Sigmoid colon (tissue), 7 donors: ENCODE data around the gene ARHGEF11. TPM values are rescaled to one million over a fixed set of nuclear protein-coding genes. Genes with fewer than 3 reads are reported as not detected.

Experiments
- DNase-seq: peaks from one replicate; pipeline ENCODE4 v3.0.0-alpha.2; 2019
- H3K27ac ChIP-seq, 4 donors: fragments of 200-600 bp; sonication (generic); one replicate each; pipeline ENCODE4 v1.5.1; 2016 to 2019; ENCODE audit warnings: mild to moderate bottlenecking in 1 of 4
- H3K27me3 ChIP-seq, 3 donors: fragments of 200-600 bp; sonication (generic); one replicate each; pipeline ENCODE4 v1.5.1; 2019; ENCODE audit warnings: mild to moderate bottlenecking in 1 of 3
- H3K36me3 ChIP-seq, 4 donors: fragments of 200-600 bp; sonication (generic); one replicate each; pipeline ENCODE4 v1.5.1; 2016 to 2019
- H3K4me1 ChIP-seq, 4 donors: fragments of 200-600 bp; sonication (generic); one replicate each; pipeline ENCODE4 v1.5.1; 2017 to 2019
- H3K4me3 ChIP-seq, 4 donors: fragments of 200-600 bp; sonication (generic); one replicate each; pipeline ENCODE4 v1.5.1; 2017 to 2019; ENCODE audit warnings: mild to moderate bottlenecking in 2 of 4, moderate library complexity in 1 of 4
- H3K9me3 ChIP-seq, 4 donors: fragments of 200-600 bp in 3 of 4; sonication (generic) in 3 of 4; one replicate each; pipeline versions ENCODE4 v1.5.1 to v1.6.1; 2013 to 2019
- EP300 ChIP-seq, 4 donors: sonication (generic); formaldehyde crosslinking; IDR thresholded peaks; one replicate each; pipeline ENCODE4 v1.6.1; 2017; ENCODE audit warnings: antibody characterized with exemption in 4 of 4
- POLR2A ChIP-seq, 2 donors: fragments of 450-650 bp; IDR thresholded peaks; one replicate each; pipeline ENCODE4 v1.6.1; 2016; ENCODE audit warnings: antibody characterized with exemption in 2 of 2, mild to moderate bottlenecking in 2 of 2, moderate library complexity in 2 of 2
- POLR2AphosphoS5 ChIP-seq, 4 donors: sonication (generic); formaldehyde crosslinking; IDR thresholded peaks; one replicate each; pipeline ENCODE4 v1.6.1; 2017; ENCODE audit warnings: antibody characterized with exemption in 4 of 4
- WGBS, 2 donors: extraction: QIAGEN DNeasy Blood & Tissue Kit; methylation state at CpG; one replicate each; pipeline ENCODE4 v1.1.7; 2013; 5-methylcytosine and 5-hydroxymethylcytosine counted together
- intact Hi-C: fragments of 100-400 bp; cut with DNase I; formaldehyde crosslinking; loops from one replicate; pipeline ENCODE4 v1.15.1; 2023
- polyA plus RNA-seq, 3 donors: library from polyadenylated mRNA; stranded (reverse); fragments of 200-250 nt; gene quantifications; one replicate each; pipeline ENCODE4 v1.2.3, GENCODE V29; 2013
- total RNA-seq, 4 donors: library from RNA; depleted of rRNA; stranded (reverse); fragments of >200 nt; gene quantifications; one replicate each; pipeline ENCODE4 v1.1.0, GENCODE V29; 2016
- TF ChIP-seq, protein P1 (sequence below), 4 experiments: fragments of 450-650 bp in 3 of 4; fragments of 200-600 bp in 1 of 4; IDR thresholded peaks; one replicate each; pipeline ENCODE4 v1.5.1; 2016 to 2019; ENCODE audit warnings: antibody characterized with exemption in 4 of 4, mild to moderate bottlenecking in 3 of 4, moderate library complexity in 2 of 4
- donor health status: healthy with polysubstance abuse.
- donor health status: Bipolar disorder and iron deficiency.
- donor health status: healthy.

Gene ARHGEF11
- total and polyA plus RNA-seq, 7 donors: 14.8 to 46.8 (median 27.5) TPM

DNA sequence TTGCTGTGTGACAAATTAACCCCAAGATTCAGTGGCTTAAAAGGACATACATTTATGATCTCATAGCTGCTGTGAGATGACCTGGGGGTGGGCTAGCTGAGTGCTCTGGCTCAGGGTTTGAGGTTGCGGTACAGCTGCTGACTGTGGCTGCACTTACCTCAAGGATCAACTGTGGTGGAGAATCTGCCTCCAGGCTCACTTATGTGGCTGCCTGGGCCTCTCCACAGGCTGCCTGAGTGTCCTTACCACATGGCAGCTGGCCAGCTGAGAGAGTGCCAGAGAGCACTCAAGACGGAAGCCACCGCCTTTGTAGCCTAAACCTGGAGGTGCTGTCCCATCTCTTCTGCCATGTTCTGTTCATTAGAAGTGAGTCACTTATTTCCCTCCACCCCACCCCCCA is 119.4 kb downstream of the ARHGEF11 start:
- Histone ChIP-seq H3K4me3 (no peak overlapping the region), H3K27me3 (peaks cover 37 to 80% (median 63%) of the 10 kb centered on the region in 3 donors), H3K27ac (no peak overlapping the region), H3K36me3 (no peaks in the 10 kb centered on the region), H3K4me1 (peaks cover 0 to 25% (median 24%) of the 10 kb centered on the region in 4 donors), H3K9me3 (no peaks in the 10 kb centered on the region)
- WGBS, 2 donors: 23% methylated on average over 3 of the region's 3 CpGs
- no peak for TF ChIP-seq EP300 (IDR thresholded peaks at IDR 0.05)
- no peak for TF ChIP-seq POLR2A (IDR thresholded peaks at IDR 0.05)
- TF ChIP-seq, protein P1, sequence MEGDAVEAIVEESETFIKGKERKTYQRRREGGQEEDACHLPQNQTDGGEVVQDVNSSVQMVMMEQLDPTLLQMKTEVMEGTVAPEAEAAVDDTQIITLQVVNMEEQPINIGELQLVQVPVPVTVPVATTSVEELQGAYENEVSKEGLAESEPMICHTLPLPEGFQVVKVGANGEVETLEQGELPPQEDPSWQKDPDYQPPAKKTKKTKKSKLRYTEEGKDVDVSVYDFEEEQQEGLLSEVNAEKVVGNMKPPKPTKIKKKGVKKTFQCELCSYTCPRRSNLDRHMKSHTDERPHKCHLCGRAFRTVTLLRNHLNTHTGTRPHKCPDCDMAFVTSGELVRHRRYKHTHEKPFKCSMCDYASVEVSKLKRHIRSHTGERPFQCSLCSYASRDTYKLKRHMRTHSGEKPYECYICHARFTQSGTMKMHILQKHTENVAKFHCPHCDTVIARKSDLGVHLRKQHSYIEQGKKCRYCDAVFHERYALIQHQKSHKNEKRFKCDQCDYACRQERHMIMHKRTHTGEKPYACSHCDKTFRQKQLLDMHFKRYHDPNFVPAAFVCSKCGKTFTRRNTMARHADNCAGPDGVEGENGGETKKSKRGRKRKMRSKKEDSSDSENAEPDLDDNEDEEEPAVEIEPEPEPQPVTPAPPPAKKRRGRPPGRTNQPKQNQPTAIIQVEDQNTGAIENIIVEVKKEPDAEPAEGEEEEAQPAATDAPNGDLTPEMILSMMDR (IDR thresholded peaks at IDR 0.05): no peak
- no peak for TF ChIP-seq POLR2AphosphoS5 (IDR thresholded peaks at IDR 0.05)
- intact Hi-C loops: loop anchor here (10.0 kb wide), 1 partner anchor 91 kb away; no protein-coding TSS in a partner anchor
- no peak for DNase-seq

DNA sequence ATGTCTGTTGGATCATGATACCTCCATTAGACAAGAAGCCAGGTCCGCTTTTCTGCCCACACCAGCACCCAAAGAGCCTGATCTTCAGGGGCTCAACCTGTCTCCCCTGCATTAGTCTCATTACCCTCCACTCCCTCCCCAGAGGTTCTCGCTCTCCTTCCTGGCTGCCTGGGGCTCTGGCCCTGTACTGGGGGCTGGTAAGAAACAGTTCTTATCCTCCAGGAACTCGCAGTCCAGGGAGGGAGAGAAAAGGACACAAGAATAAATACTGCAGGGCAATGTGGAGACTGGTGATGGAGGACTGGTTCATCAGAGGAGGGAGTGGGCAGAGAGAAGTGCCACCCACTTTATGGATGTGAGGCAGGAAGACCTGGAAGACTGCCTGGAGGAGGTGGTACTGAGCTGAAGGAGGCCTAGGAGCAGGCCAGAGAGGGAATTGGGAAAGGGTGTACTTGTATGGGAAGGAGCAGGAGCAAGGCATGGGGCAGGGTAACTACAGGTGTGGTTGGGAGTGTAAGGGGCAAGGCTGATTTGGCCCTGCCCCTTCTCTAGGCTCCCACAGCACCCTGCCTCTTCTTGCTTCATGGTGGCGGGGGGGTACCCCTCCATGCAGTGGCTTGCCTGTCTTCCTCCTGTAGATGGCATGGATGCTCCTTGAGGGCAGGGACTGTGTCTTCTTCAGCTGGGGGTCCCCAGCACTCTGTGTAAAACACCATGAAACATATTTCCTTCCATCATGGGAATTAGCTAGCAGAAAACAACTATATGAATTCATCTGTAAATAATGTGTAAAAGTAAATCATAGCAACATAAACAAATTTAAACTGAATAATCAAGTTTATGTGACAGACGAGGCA is 120.2 kb downstream of the ARHGEF11 start:
- peaks cover 45 to 88% (median 71%) of the 10 kb centered on the region in 3 donors for H3K27me3 ChIP-seq
- no peaks in the 10 kb centered on the region for H3K36me3 ChIP-seq
- no peaks in the 10 kb centered on the region for H3K9me3 ChIP-seq
- no peak overlapping the region for H3K27ac ChIP-seq
- H3K4me3 ChIP-seq: no peak overlapping the region
- 83 to 84% methylated on average over 5 of the region's 5 CpGs for WGBS, 2 donors
- intact Hi-C loops: loop anchor here (10.0 kb wide), 1 partner anchor 91 kb away; no protein-coding TSS in a partner anchor
- no peak for TF ChIP-seq EP300 (IDR thresholded peaks at IDR 0.05)
- TF ChIP-seq POLR2AphosphoS5 (IDR thresholded peaks at IDR 0.05): no peak
- TF ChIP-seq, protein P1 (IDR thresholded peaks at IDR 0.05): no peak
- TF ChIP-seq POLR2A (IDR thresholded peaks at IDR 0.05): no peak
- no peak for DNase-seq
- H3K4me1 ChIP-seq: peaks cover 0 to 30% (median 27%) of the 10 kb centered on the region in 4 donors

DNA sequence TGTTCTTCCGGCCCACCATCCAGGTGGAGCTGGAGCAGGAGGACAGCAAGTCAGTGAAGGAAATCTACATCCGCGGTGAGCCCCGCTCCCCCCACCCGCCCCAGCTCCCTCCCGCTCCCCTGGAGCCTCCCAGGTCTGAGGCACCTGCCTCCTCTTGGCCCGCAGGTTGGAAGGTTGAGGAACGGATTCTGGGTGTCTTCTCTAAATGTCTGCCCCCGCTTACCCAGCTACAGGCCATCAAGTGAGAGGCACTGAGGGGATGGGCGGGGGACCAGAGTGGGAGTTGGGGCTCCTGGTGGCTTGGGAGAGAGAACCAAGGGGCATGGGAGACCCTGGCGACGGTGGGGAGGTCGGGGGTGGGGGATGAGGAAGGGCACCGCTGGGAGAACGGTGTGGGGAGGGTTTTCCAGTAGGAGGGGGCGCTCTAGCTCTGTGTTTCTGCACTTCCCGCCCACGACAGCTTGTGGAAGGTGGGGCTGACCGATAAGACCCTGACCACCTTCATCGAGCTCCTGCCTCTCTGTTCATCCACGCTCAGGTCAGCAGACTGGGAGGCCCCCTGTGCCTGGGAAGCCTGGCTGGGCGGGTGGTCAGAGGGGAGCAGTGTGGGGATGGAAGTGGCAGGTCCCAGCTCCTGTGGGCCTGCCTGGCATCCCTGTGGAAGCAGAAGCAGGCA is 120.9 kb downstream of the ARHGEF11 start:
- H3K9me3 ChIP-seq: no peaks in the 10 kb centered on the region
- no peaks in the 10 kb centered on the region for H3K36me3 ChIP-seq
- H3K27me3 ChIP-seq: peaks cover 50 to 94% (median 77%) of the 10 kb centered on the region in 3 donors
- WGBS, 2 donors: 35 to 42% methylated on average over 22 of the region's 22 CpGs
- no peak overlapping the region for H3K4me3 ChIP-seq
- TF ChIP-seq POLR2AphosphoS5 (IDR thresholded peaks at IDR 0.05): no peak
- TF ChIP-seq, protein P1 (IDR thresholded peaks at IDR 0.05): no peak
- no peak for TF ChIP-seq EP300 (IDR thresholded peaks at IDR 0.05)
- no peak for TF ChIP-seq POLR2A (IDR thresholded peaks at IDR 0.05)
- no peak overlapping the region for H3K27ac ChIP-seq
- peaks cover 0 to 35% (median 31%) of the 10 kb centered on the region in 4 donors for H3K4me1 ChIP-seq
- intact Hi-C loops: loop anchor here (10.0 kb wide), 1 partner anchor 90 kb away; no protein-coding TSS in a partner anchor
- no peak for DNase-seq

DNA sequence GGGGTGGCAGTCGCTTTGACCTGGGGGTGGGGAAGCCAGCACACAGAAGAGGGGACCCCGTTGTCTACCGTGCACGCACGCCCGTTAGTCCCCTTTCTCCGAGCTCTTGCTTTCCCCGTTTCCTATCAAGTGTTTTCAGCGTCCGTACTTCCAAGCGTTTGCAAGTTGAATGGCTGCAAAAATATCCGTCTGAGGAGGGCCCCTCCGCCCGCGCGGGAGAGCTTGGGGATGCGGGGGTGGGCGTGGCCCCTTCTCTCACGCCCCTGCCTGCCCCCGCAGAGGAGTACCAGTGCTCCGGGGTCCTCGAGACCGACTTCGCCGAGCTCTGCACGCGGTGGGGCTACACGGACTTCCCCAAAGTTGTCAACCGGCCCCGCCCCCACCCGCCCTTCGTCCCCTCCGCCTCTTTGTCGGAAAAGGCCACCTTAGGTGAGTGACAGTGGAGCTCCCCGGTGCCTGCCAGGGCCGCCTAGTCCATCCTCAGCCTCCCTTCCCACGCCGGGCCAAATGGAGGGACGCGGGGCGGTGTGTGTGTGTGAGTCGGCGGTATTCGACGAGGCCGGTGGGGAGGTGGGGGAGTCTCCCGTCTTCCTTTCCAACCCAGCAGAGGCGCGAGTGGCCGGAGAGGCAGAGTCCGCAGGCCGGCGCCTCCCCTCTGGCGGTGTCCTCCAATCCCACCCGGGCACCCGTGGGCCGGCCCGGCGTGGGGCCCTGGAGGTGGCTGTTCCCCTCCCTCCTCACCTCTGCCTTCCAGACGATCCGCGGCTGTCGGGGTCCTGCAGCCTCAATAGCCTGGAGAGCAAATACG is 121.7 kb downstream of the ARHGEF11 start:
- DNase-seq: no peak
- peaks cover 48 to 92% (median 77%) of the 10 kb centered on the region in 3 donors for H3K27me3 ChIP-seq
- TF ChIP-seq POLR2A (IDR thresholded peaks at IDR 0.05) (no peak), POLR2AphosphoS5 (IDR thresholded peaks at IDR 0.05) (no peak)

More for the DNA sequence above, 121.7 kb downstream of the ARHGEF11 start:
- intact Hi-C loops: loop anchor here (10.0 kb wide), 1 partner anchor 89 kb away; no protein-coding TSS in a partner anchor
- 3 to 4% methylated on average over 64 of the region's 64 CpGs for WGBS, 2 donors
- H3K27ac ChIP-seq: no peak overlapping the region
- H3K4me3 ChIP-seq: peak overlapping the region in 2 of 4 donors; percentile 11 to 19
- no peaks in the 10 kb centered on the region for H3K9me3 ChIP-seq
- H3K36me3 ChIP-seq: no peaks in the 10 kb centered on the region
- H3K4me1 ChIP-seq: peaks cover 0 to 35% (median 31%) of the 10 kb centered on the region in 4 donors
